SW480 (cell line): Measurements from ENCODE around the gene RPS6KA4.

Experiments used
- DNase-seq: peaks from one replicate; pipeline ENCODE4 v3.0.0-alpha.2; 2016; ENCODE audit warnings: low spot score

RPS6KA4 gene

DNA sequence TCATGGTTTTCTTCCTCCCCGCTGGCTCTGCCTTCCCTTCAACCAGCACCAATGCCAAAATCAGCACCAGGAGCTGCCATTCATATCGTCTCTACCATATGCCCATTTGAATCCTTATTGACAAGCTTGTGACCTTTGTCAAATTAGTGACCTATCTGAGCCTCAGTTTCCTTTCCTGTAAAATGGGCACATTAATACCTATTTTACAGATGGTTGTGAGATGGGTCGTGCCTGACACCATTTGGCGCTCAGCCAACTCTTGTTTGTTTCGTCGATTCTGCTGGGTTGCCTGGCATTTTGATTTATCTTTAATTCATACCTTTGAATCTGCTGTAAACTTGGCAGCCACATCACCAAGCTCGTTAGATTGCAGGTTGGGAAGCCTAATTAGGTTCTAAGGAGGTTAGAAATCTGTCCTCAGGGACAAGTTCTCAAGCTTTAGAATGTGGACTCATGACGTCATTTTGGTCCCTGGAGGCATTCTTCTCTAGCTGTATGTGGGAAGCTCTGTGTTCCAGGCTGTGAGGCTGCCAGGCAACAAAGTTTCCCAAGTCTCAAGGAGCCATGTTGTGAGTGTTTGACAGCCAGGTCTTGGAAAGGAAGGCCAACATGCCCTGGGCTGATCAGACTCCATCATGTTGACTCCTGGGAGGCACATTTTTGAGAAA lies 61.0 kb downstream of the RPS6KA4 start:
- no peak for DNase-seq
